Heart right ventricle (tissue), 16 donors: ENCODE results near the gene NEURL2. TPM values are rescaled to one million over a fixed set of nuclear protein-coding genes. Genes with fewer than 3 reads are reported as not detected.
A peak's percentile ranks its signal among the peaks of the same experiment; 100 is the strongest.
"Not testable (repeated sequence)": the region's sequence is repeated elsewhere in the genome, so short reads cannot be mapped to it uniquely, and the experiment has no call there.

Experiments
- ATAC-seq, 8 donors: fragments of 200-7000 bp; cut with Tn5 transposase; one replicate each; pipeline ENCODE4 v1.9.1; 2020; ENCODE audit warnings: mild to moderate bottlenecking in 8 of 8, moderate library complexity in 8 of 8, moderate number of reproducible peaks in 1 of 8
- DNase-seq, 2 donors: peaks; one replicate each; pipeline ENCODE4 v3.0.0-alpha.2; 2020
- H3K27ac ChIP-seq, 10 donors: fragments of 200-600 bp; sonication (generic) in 2 of 10; one replicate each; pipeline versions ENCODE4 v1.5.0 to v1.8.0; 2020 to 2022; ENCODE audit warnings: mild to moderate bottlenecking in 3 of 10
- H3K27me3 ChIP-seq, 7 donors: fragments of 200-600 bp; one replicate each; pipeline ENCODE4 v1.8.0; 2021 to 2022; ENCODE audit warnings: mild to moderate bottlenecking in 2 of 7
- H3K36me3 ChIP-seq, 9 donors: fragments of 200-600 bp; sonication (generic) in 1 of 9; one replicate each; pipeline versions ENCODE4 v1.5.0 to v1.8.0; 2020 to 2022; ENCODE audit warnings: mild to moderate bottlenecking in 2 of 9
- H3K4me1 ChIP-seq, 9 donors: fragments of 200-600 bp; sonication (generic) in 1 of 9; one replicate each; pipeline versions ENCODE4 v1.5.0 to v1.8.0; 2020 to 2022; ENCODE audit warnings: mild to moderate bottlenecking in 4 of 9
- H3K4me3 ChIP-seq, 10 donors: fragments of 200-600 bp; sonication (generic) in 2 of 10; one replicate each; pipeline versions ENCODE4 v1.5.0 to v1.8.0; 2020 to 2022; ENCODE audit warnings: mild to moderate bottlenecking in 7 of 10, moderate library complexity in 2 of 10
- H3K9me3 ChIP-seq, 11 donors: fragments of 200-600 bp in 10 of 11; sonication (generic) in 2 of 11; one replicate each; pipeline versions ENCODE4 v1.5.0 to v1.8.0; 2013 to 2022; ENCODE audit warnings: mild to moderate bottlenecking in 2 of 11, control low read depth in 1 of 11, moderate library complexity in 1 of 11
- CTCF ChIP-seq, 9 donors: fragments of 200-600 bp; sonication (generic) in 2 of 9; IDR thresholded peaks; one replicate each; pipeline versions ENCODE4 v1.5.0 to v1.8.0; 2021 to 2022; ENCODE audit warnings: antibody characterized with exemption in 9 of 9, mild to moderate bottlenecking in 5 of 9, moderate library complexity in 1 of 9
- WGBS, 2 donors: extraction: QIAGEN DNeasy Blood & Tissue Kit; methylation state at CpG; one replicate each; pipeline ENCODE4 v1.1.7; 2013; ENCODE audit warnings: inconsistent platforms in 1 of 2; 5-methylcytosine and 5-hydroxymethylcytosine counted together
- intact Hi-C, 10 donors: fragments of 100-400 bp; cut with DNase I; formaldehyde crosslinking; loops; one replicate each; pipeline versions ENCODE4 v1.11.1 to v1.14.2; 2022
- polyA plus RNA-seq, 2 donors: library from polyadenylated mRNA; stranded (reverse); fragments of 200-250 nt; gene quantifications; one replicate each; pipeline ENCODE4 v1.2.3, GENCODE V29; 2013
- total RNA-seq, 10 donors: library from RNA; stranded (reverse); fragmentation: NEBNext Ultra II Directional in 3 of 10; extraction: Animal tissue kit (Norgen Biotek cat#: 25700) in 3 of 10; gene quantifications; one replicate each; pipeline versions ENCODE4 v1.2.1 to v1.2.4, GENCODE V29; 2021 to 2023
- donor health status: Arrhythmogenic right ventricular cardiomyopathy.
- donor health status: ischemic (EF 13 %, LVEDD 7.1; RV severe dilation, severe dysfunction).
- donor health status: healthy with polysubstance abuse.
- donor health status: DM: no; HTN: yes; CAD: no.
- donor health status: DM: no; HTN: no; CAD: no.
- donor health status: ischemic (EF 25% LVEDD 6.9; RV normal size, moderate dysfunction).
- donor health status: ischemic (EF 25% LVEDD 5.7; RV mildly dilated, moderate dysfunction).
- donor health status: healthy.
- donor health status: DM: yes; HTN: yes; CAD: no.
- donor health status: Ischemic cardiomyopathy.
- donor health status: ischemic (EF 35%, LVEDD 5.7; RV mildly dilated, moderate dysfunction).
- donor health status: nonischemic (EF 11% LVEDD 7.7; RV severe dilation, severe dysfunction).
- donor health status: DM: yes; HTN: yes; CAD: no.
- donor health status: PGD.
- donor health status: ischemic (EF 29% LVEDD 5.4; RV normal size, mild dysfunction).
- donor health status: nonischemic (EF 23%, LVEDD 6.1; RV moderate dilation, normal function).

The NEURL2 gene
- total and polyA plus RNA-seq, 12 donors = 3.3 to 11.1 (median 7.8) TPM

DNA sequence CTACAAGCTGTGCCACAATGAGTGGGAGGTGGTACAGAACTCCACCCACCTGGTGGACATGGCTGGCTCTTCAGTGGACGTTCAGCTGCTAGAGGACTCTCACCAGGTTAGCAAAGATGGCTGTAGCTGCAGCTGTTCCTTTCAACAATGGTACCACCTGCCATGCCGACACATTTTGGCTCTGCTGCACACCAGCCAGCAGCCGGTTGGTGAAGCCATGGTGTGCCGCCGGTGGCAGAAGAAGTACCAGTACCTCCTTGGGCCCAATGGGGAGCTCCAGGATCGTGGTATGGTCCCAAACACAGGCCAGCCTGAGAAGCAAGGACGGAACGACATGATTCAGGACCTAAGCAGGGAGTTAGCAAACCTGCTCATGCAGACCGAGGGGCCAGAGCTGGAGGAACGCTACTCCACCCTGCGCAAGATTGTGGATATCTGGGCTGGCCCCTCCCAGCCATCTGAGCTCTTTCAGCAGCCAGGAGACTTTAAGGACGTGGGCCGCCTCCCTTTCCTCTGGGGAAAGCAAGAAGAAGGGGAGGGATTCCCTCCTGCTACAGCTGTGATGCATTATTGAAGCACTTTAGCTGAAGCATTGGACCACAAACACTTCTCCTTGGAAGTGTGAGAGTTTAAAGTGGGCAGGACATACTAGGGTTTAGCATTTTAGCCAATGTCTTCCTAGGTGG lies 12.8 kb downstream of the NEURL2 start:
- H3K36me3 ChIP-seq = peaks cover 0 to 47% (median 23%) of the 10 kb centered on the region in 9 donors
- H3K4me1 ChIP-seq = peaks cover 0 to 21% (median 14%) of the 10 kb centered on the region in 9 donors
- peak overlapping the region in 2 of 10 donors; percentile 2 to 33 for H3K27ac ChIP-seq
- H3K9me3 ChIP-seq = no peaks in the 10 kb centered on the region
- 77 to 80% methylated on average over 13 of the region's 13 CpGs for WGBS, 2 donors
- DNase-seq = no peak
- H3K27me3 ChIP-seq = no peaks in the 10 kb centered on the region
- H3K4me3 ChIP-seq = no peak overlapping the region
- ATAC-seq = peak in 2 of 8 donors; percentile 30 to 38
- intact Hi-C loops = no loop called here
- TF ChIP-seq CTCF (IDR thresholded peaks at IDR 0.05) = no peak

GRCh38 chr20:45874576-45874975 lies 16.4 kb downstream of the NEURL2 start:
- TF ChIP-seq CTCF (IDR thresholded peaks at IDR 0.05) = no peak
- DNase-seq = no peak
- H3K27ac ChIP-seq = no peak overlapping the region
- peaks cover 0 to 42% (median 14%) of the 10 kb centered on the region in 9 donors for H3K36me3 ChIP-seq
- intact Hi-C loops = no loop called here
- no peaks in the 10 kb centered on the region for H3K9me3 ChIP-seq
- no peak for ATAC-seq
- H3K4me3 ChIP-seq = no peak overlapping the region
- 71 to 74% methylated on average over 4 of the region's 4 CpGs for WGBS, 2 donors
- no peaks in the 10 kb centered on the region for H3K4me1 ChIP-seq
- no peaks in the 10 kb centered on the region for H3K27me3 ChIP-seq

DNA sequence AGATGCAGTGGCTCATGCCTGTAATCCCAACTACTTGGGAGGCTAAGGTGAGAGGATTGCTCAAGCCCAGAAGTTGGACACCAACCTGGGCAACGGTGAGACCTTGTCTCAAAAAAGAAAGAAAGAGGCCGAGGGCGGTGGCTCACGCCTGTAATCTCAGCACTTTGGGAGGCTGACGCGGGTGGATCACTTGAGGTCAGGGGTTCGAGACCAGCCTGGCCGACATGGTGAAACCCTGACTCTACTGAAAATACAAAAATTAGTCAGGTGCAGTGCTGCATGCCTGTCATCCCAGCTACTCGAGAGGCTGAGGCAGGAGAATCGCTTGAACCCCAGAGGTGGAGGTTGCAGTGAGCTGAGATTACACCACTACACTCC lies 16.9 kb downstream of the NEURL2 start:
- 94 to 96% methylated on average over 10 of the region's 10 CpGs for WGBS, 2 donors
- DNase-seq, H3K27ac ChIP-seq, H3K27me3 ChIP-seq, H3K9me3 ChIP-seq, intact Hi-C loops, H3K4me1 ChIP-seq, H3K4me3 ChIP-seq, ATAC-seq: not testable (repeated sequence)
- peaks cover 0 to 38% (median 14%) of the 10 kb centered on the region in 9 donors for H3K36me3 ChIP-seq

DNA sequence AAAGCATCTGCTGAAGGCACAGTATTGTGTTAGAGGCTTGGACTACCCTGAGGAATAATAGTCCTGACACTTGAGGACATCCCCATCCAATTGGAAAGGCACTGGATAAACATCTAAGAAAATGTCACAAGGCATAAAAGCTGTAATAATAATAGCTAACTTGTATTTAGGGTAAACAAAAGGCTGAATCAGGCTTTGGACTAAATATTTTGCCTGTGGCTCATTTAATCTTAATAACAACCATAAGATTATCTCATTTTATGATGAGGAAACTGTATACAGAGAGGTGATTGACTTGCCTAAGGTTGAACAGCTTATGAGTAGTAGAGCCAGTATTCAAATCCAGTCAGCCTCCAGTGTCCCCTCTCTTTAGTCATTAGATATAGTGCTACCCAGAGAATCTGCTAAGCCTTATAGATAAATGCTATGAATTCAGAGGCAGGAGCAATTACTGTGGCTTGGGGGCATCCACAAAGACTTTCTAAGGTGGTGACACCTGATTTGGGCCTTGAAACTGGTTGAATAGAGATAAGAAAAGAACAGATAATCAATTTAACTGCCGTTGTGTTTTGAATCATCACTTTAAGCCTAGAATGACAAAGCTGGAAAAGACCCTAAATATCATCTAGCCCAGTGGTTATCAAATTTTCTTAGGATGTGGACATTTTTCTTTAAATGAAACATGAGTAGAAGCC lies 17.5 kb downstream of the NEURL2 start:
- intact Hi-C loops = no loop called here
- 45 to 48% methylated on average over 1 of the region's 1 CpG for WGBS, 2 donors
- no peak overlapping the region for H3K4me3 ChIP-seq
- H3K36me3 ChIP-seq = peaks cover 0 to 35% (median 14%) of the 10 kb centered on the region in 9 donors
- H3K27ac ChIP-seq = no peak overlapping the region
- H3K27me3 ChIP-seq = no peaks in the 10 kb centered on the region
- H3K4me1 ChIP-seq = no peaks in the 10 kb centered on the region
- DNase-seq (no peak), ATAC-seq (no peak)
- no peak for TF ChIP-seq CTCF (IDR thresholded peaks at IDR 0.05)
- H3K9me3 ChIP-seq = no peaks in the 10 kb centered on the region

- DNase-seq (no peak), ATAC-seq (no peak)
- no peak for TF ChIP-seq CTCF (IDR thresholded peaks at IDR 0.05)
- H3K27ac ChIP-seq = no peak overlapping the region
- no peak overlapping the region for H3K4me3 ChIP-seq
- 92 to 93% methylated on average over 4 of the region's 4 CpGs for WGBS, 2 donors
- intact Hi-C loops = no loop called here
- H3K36me3 ChIP-seq = peaks cover 0 to 26% (median 9%) of the 10 kb centered on the region in 9 donors
- H3K9me3 ChIP-seq = no peaks in the 10 kb centered on the region
- no peaks in the 10 kb centered on the region for H3K4me1 ChIP-seq
- no peaks in the 10 kb centered on the region for H3K27me3 ChIP-seq
Measured at GRCh38 chr20:45872626-45873025, 18.4 kb downstream of the NEURL2 start.
